HG02885 (cell line): Measurements from ENCODE around the gene UGT1A6.
"Not testable (repeated sequence)": the region's sequence is repeated elsewhere in the genome, so short reads cannot be mapped to it uniquely, and the experiment has no call there.

Experiments used
- ATAC-seq: cut with Tn5 transposase; IDR thresholded peaks from one replicate; pipeline ENCODE4 v1.9.1; 2021; ENCODE audit warnings: mild to moderate bottlenecking; ENCODE audit not compliant: unreplicated experiment, poor library complexity

Gene UGT1A6

DNA sequence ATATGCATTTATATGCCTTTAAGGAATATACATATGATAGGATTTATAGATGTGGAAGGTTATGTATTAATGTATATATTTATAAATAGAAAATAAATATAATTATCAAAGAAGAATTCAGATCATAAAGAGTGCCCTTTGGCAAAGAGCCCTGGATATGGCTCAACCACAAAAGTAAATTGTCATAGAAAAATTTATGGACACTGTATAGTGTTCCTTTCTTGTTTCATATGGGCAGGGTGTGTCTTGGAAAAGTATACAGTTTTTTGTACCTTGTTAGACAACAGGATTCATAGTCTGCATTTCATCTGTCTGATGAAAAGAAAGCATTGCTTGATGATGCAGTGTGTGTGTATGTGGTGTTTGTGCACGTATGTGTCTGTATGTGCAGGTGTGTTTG, 8.1 kb upstream of the UGT1A6 start:
- ATAC-seq: no peak

- no peak for ATAC-seq
Measured at GRCh38 chr2:233686928-233687327, 5.8 kb upstream of the UGT1A6 start.

GRCh38 chr2:233688341-233688740, 4.3 kb upstream of the UGT1A6 start:
- no peak for ATAC-seq

GRCh38 chr2:233689031-233689430, 3.7 kb upstream of the UGT1A6 start:
- ATAC-seq: no peak

DNA sequence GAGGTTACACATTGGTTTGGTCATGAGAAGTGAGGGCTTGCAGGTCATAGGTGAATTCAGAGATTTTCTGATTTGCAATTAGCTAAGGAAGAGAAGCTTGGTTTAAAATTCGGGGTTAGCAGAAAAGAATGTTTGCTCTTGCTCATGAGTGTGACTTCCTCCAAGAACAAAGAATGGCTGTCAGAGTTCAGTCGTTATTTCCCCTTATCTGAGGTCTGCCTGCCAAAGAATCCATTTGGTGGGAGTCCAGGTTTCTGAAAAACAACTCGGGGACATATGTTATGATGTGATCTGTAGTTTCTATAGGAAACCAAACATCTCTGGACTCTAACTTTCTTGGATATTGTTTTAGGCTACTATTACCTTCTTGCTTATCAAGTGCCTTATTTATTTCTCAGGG, 3.2 kb upstream of the UGT1A6 start:
- no peak for ATAC-seq

GRCh38 chr2:233690444-233690843, 2.2 kb upstream of the UGT1A6 start:
- no peak for ATAC-seq

- no peak for ATAC-seq
Measured at GRCh38 chr2:233691443-233692433, 952 bp upstream of the UGT1A6 start.

DNA sequence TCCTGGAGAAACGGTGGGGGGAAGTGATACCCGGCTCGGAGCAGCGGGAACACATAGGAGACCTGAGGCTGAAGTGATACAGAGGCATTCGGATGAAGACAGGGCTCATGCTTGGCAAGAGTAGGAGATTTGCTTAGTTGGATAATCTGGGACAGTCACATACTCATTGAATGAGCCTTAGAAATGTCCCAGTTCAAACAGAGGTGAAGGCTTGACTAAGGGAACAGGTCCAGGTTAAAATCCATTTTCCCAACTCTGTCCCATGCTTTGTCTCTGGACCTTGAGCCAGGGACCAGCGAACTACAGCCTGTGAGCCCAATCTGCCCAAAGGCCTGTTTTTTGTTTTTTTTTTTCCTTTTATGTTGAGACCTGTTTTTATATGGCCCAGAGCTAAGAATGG, 1.3 kb downstream of the UGT1A6 start:
- ATAC-seq: no peak

- no peak for ATAC-seq
Measured at GRCh38 chr2:233698740-233699139, 6.0 kb downstream of the UGT1A6 start.

- no peak for ATAC-seq
Measured at GRCh38 chr2:233699424-233700027, 6.8 kb downstream of the UGT1A6 start.

- ATAC-seq: no peak
Measured at GRCh38 chr2:233700028-233700635, 7.4 kb downstream of the UGT1A6 start.

- ATAC-seq: not testable (repeated sequence)
Measured at GRCh38 chr2:233700842-233701241, 8.2 kb downstream of the UGT1A6 start.

- no peak for ATAC-seq
Measured at GRCh38 chr2:233702238-233702637, 9.5 kb downstream of the UGT1A6 start.

DNA sequence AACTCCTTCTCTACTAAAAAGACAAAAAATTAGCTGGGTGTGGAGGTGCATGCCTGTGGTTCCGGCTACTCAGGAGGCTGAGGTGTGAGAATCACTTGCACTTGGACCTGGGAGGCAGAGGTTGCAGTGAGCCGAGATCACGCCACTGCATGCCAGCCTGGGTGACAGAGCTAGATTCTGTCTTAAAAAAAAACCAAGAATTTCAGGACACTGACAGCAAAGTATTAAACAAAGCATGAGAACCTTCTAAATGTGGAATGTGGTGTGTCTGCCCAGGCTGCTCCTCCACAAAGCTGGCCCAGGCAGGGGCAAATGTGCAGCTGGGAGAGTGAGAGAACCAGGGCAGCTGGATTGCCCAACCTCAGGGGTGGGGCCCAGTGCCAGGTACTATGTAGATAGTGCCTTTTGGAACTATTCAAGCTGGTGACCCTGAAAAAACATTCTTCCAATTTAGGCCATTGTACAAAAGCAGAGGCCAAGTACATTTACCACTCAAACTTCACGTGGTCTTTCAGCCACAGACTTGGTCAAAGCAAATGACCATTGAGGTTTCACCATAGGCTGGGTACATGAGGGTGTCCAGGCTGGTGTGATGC, 13.3 kb downstream of the UGT1A6 start:
- ATAC-seq: no peak

- ATAC-seq: no peak
Measured at GRCh38 chr2:233706720-233707119, 14.0 kb downstream of the UGT1A6 start.

DNA sequence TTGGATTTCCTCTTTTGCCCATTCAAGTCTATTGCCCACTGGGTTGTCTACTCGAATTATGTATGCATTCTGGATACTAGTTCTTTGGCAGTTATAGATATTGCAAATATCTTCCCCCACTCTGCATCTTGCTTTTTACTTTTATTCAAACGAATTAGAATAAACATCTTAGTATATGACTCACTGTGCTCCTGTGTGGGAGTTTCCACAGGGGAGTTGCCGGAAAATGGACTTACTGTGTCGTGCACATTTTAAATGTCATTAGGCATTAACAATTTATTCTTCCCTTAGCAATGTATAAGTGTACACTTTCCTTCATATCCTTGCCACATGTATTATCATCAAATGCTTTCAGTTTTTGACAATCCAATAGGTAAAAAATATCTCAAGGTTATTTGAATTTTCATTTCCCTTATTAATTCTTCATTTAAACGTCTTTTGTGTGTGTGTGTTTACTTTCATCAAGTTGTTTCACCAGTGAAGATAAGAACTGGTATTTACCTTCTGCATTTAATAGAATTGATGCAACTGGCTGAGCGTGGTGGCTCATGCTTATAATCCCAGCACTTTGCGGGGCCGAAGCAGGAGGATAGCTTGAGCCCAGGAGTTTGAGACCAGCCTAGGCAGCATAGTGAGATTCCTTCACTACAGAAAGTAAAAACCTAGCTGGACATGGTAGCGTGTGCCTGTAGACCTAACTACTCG, 15.4 kb downstream of the UGT1A6 start:
- no peak for ATAC-seq

DNA sequence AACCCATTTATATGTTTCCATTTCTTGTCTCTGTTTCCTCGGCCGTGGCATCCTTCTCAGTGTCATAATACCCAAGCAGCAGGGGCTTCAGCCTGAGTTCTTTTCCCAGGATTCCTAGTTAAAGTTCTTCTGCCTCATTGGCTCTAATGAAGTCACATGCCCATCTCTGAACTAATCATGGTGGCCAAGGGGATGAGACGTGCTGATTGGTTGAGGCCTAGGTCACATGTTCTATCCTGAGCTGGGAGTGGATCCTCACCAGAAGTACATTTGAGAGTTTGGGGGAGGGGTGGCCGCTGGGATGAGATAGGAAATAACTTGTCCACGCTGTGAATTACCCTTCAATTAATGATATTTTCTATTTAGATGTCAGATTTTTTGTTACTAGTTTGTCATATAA, 16.3 kb downstream of the UGT1A6 start:
- no peak for ATAC-seq

DNA sequence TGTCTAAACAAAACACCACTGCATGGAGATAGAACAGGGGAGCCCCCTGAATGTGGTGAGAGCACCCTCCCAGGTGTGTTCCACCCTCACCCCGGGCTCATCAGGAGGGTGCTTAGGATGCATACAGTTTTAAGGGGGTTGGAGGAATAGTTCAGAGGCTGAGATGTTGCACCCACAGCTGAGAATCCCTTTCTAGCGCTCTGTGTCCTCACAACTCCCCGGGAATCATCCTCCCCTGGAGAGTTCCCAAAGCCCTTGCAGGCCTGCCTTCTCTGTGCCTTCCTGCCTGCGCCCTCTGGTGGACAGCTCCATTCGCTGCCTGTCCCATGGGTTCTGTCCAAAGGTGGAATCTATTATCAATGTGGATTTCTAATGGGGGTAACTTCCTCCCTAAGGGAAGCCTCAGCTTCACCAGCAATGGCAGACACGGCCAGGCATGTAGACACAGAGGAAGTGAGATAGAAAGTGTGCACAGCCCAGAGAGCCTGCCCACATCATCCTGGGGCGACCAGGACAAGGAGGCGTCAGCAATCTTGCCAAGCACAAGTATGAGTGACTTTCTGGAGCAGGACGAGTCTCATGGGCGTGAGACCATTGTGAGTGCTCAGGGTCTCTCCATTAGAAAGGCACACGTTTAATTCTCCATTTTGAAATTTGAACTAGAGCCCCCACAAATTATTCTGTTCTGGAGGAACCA, 18.8 kb downstream of the UGT1A6 start:
- no peak for ATAC-seq

GRCh38 chr2:233712611-233713261, 20.0 kb downstream of the UGT1A6 start, which contains the start of gene UGT1A5:
TSS of gene UGT1A5 (plus strand) at chr2:233712907. CDS start at chr2:233712992, 85 bp downstream.
- ATAC-seq: no peak
